ENCODE measurements around the gene ARHGEF40.

ARHGEF40 gene

DNA sequence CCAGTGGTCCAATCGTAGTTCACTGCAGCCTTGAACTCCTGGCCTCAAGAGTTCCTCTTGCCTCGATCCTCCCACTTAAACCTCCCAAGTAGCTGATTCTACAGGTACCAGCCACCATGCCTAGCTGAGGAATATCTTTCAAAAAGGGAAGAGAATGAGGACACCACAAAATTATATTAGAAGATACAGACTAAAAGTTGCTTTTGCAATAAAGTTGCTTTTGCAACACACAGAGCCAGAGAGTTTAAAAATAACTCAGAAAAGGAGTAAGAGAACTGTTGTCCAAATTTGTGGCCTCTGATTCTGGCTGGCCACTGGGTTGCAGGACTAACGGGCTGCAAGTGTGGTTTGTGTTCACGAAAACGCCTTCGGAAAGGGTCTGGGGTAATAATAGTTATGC, 50.6 kb downstream of the ARHGEF40 start:
- H3K36me3 ChIP-seq, result no peaks in the 10 kb centered on the region
- H3K27me3 ChIP-seq, result no peaks in the 10 kb centered on the region
- no peaks in the 10 kb centered on the region for H3K4me1 ChIP-seq
- no peak for DNase-seq
- H3K27ac ChIP-seq, result no peak overlapping the region
- TF ChIP-seq, protein P1, sequence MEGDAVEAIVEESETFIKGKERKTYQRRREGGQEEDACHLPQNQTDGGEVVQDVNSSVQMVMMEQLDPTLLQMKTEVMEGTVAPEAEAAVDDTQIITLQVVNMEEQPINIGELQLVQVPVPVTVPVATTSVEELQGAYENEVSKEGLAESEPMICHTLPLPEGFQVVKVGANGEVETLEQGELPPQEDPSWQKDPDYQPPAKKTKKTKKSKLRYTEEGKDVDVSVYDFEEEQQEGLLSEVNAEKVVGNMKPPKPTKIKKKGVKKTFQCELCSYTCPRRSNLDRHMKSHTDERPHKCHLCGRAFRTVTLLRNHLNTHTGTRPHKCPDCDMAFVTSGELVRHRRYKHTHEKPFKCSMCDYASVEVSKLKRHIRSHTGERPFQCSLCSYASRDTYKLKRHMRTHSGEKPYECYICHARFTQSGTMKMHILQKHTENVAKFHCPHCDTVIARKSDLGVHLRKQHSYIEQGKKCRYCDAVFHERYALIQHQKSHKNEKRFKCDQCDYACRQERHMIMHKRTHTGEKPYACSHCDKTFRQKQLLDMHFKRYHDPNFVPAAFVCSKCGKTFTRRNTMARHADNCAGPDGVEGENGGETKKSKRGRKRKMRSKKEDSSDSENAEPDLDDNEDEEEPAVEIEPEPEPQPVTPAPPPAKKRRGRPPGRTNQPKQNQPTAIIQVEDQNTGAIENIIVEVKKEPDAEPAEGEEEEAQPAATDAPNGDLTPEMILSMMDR (IDR thresholded peaks at IDR 0.05), result no peak
- no peaks in the 10 kb centered on the region for H3K9me3 ChIP-seq
- intact Hi-C loops (cut with DNase I; ENCODE audit: low total_unique reads), result no loop called here
- no peak overlapping the region for H3K4me3 ChIP-seq

DNA sequence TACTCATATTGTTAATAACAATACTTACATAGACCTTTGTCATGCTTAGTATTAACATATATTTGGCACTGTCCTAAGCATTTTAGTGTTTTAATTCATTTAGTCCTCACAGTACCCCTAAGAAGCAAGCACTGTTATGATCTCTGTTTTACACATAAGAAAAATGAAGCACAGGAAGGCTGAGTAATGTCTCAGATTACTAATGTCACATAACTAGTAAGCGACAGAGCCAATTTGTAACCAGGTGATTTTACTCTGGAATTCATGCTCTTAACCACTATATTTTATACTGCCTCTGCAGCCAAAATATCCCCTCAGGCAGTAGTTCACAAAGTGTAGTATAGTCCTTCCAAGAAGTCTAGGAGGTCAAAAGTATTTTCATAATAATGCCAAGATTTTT, 51.0 kb downstream of the ARHGEF40 start:
- Histone ChIP-seq H3K4me3 (no peak overlapping the region), H3K9me3 (no peaks in the 10 kb centered on the region), H3K4me1 (no peaks in the 10 kb centered on the region), H3K27me3 (no peaks in the 10 kb centered on the region), H3K27ac (no peak overlapping the region), H3K36me3 (no peaks in the 10 kb centered on the region)
- no peak for DNase-seq
- intact Hi-C loops (cut with DNase I; ENCODE audit: low total_unique reads), result no loop called here
- TF ChIP-seq, protein P1 (IDR thresholded peaks at IDR 0.05), result no peak

DNA sequence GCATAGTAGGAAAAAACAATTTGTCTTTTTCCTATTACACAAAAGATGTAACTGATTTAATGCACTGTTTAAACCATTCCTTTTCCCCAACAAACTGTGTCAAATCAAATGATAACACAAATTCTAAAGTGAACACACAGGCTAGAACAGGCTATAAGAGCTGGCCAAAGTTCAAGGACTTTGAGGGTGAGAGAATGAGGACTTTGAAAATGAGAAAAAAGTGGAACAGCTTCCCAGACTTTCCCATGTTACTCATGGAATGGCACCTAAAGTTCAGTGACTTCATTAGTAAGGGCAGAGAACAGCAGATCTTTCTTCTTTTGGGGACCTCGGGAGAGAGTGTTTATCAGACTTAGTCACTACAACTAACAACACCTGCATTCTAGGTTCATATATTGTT, 53.3 kb downstream of the ARHGEF40 start:
- intact Hi-C loops (cut with DNase I; ENCODE audit: low total_unique reads), result no loop called here
- DNase-seq, result no peak
- Histone ChIP-seq H3K36me3 (no peaks in the 10 kb centered on the region), H3K4me3 (no peak overlapping the region), H3K27me3 (no peaks in the 10 kb centered on the region), H3K27ac (no peak overlapping the region), H3K4me1 (no peaks in the 10 kb centered on the region), H3K9me3 (no peaks in the 10 kb centered on the region)
- TF ChIP-seq, protein P1 (IDR thresholded peaks at IDR 0.05), result no peak

DNA sequence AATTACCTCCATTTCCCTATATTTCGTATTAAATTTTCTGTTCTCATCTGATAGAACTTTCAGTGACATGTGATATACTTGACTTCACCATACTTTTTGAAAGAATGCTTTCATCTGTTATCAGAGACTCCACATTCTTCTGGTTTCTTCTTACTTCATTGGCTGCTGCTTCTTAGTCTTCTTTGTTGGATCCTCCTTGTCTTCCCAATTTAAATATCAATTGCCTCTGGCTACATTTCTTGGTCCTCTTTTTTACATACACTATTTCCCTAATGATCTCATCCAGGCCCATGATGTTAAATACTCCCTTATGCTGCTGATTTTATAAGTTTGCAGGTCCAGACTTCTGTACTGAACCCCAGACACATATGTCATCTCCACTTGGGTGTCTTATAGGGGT, 63.8 kb downstream of the ARHGEF40 start:
- no peak overlapping the region for H3K4me3 ChIP-seq
- intact Hi-C loops (cut with DNase I; ENCODE audit: low total_unique reads), result no loop called here
- no peak overlapping the region for H3K27ac ChIP-seq
- H3K36me3 ChIP-seq, result no peaks in the 10 kb centered on the region
- TF ChIP-seq, protein P1 (IDR thresholded peaks at IDR 0.05), result no peak
- H3K9me3 ChIP-seq, result peaks cover 0 to 4% (median 0%) of the 10 kb centered on the region in 3 donors
- no peaks in the 10 kb centered on the region for H3K4me1 ChIP-seq
- no peaks in the 10 kb centered on the region for H3K27me3 ChIP-seq
- no peak for DNase-seq

DNA sequence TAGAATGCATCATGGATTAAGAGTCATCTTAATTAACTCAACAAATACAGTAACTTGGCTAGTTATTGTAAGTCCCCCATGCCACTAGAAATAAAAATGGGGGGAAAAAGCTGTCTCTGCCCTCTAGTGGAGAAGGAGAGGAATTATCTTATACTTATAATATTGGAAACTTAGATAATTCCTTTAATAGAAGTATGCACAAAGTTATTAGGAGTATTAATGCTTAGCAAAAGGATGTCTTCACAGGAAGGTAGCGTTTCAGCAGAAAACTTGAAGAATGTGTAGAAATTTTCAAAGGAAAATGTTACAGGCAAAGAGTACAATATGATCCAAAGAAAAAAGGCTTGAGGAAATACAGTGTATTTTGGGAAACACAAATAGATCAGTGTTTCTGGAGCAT, 65.9 kb downstream of the ARHGEF40 start:
- Histone ChIP-seq H3K4me1 (no peaks in the 10 kb centered on the region), H3K4me3 (no peak overlapping the region), H3K27ac (no peak overlapping the region), H3K36me3 (no peaks in the 10 kb centered on the region), H3K27me3 (no peaks in the 10 kb centered on the region), H3K9me3 (peaks cover 0 to 2% (median 0%) of the 10 kb centered on the region in 3 donors)
- DNase-seq, result no peak
- intact Hi-C loops (cut with DNase I; ENCODE audit: low total_unique reads), result no loop called here
- TF ChIP-seq, protein P1 (IDR thresholded peaks at IDR 0.05), result peak; percentile 27 to 42
